ENCODE results near the gene IFI27L1. TPM values are rescaled to one million over a fixed set of nuclear protein-coding genes. Genes with fewer than 3 reads are reported as not detected.

The IFI27L1 gene
- total RNA-seq, 1 experiment from 2014 or later = 27.6 TPM

DNA sequence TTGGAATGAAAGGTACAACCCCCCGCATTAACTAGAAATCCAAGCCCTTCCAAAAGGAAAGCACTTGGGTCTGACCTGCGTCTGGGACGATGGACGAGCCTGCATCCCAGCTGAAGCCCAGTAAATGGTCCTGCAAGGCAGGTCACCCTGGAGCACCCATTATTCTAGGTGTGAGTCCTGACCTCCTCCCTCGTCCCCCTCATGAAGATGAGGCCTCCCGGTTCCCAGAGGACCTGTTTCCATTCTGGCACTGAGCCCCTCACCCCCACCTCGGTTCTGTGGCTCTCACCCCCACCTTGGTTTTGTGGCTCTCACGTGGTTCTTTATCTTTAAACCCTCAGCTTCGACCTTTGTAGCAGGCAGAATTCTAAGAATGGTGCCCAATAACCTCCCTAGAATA lies 36.7 kb downstream of the IFI27L1 start:
- Mint-ChIP-seq H3K27me3 (ENCODE audit: low read depth) (peaks cover 18% of the 10 kb centered on the region), H3K27ac (no peak overlapping the region), H3K4me1 (no peaks in the 10 kb centered on the region), H3K36me3 (no peaks in the 10 kb centered on the region), H3K9me3 (peaks cover 14% of the 10 kb centered on the region), H3K4me3 (no peak overlapping the region)
- POLR2A ChIA-PET = no interaction called here
- TF ChIP-seq, protein P1, sequence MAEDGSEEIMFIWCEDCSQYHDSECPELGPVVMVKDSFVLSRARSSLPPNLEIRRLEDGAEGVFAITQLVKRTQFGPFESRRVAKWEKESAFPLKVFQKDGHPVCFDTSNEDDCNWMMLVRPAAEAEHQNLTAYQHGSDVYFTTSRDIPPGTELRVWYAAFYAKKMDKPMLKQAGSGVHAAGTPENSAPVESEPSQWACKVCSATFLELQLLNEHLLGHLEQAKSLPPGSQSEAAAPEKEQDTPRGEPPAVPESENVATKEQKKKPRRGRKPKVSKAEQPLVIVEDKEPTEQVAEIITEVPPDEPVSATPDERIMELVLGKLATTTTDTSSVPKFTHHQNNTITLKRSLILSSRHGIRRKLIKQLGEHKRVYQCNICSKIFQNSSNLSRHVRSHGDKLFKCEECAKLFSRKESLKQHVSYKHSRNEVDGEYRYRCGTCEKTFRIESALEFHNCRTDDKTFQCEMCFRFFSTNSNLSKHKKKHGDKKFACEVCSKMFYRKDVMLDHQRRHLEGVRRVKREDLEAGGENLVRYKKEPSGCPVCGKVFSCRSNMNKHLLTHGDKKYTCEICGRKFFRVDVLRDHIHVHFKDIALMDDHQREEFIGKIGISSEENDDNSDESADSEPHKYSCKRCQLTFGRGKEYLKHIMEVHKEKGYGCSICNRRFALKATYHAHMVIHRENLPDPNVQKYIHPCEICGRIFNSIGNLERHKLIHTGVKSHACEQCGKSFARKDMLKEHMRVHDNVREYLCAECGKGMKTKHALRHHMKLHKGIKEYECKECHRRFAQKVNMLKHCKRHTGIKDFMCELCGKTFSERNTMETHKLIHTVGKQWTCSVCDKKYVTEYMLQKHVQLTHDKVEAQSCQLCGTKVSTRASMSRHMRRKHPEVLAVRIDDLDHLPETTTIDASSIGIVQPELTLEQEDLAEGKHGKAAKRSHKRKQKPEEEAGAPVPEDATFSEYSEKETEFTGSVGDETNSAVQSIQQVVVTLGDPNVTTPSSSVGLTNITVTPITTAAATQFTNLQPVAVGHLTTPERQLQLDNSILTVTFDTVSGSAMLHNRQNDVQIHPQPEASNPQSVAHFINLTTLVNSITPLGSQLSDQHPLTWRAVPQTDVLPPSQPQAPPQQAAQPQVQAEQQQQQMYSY (CRISPR knock-in tag; IDR thresholded peaks at IDR 0.05) = no peak
- TF ChIP-seq, protein P2, sequence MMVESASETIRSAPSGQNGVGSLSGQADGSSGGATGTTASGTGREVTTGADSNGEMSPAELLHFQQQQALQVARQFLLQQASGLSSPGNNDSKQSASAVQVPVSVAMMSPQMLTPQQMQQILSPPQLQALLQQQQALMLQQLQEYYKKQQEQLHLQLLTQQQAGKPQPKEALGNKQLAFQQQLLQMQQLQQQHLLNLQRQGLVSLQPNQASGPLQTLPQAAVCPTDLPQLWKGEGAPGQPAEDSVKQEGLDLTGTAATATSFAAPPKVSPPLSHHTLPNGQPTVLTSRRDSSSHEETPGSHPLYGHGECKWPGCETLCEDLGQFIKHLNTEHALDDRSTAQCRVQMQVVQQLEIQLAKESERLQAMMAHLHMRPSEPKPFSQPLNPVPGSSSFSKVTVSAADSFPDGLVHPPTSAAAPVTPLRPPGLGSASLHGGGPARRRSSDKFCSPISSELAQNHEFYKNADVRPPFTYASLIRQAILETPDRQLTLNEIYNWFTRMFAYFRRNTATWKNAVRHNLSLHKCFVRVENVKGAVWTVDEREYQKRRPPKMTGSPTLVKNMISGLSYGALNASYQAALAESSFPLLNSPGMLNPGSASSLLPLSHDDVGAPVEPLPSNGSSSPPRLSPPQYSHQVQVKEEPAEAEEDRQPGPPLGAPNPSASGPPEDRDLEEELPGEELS (CRISPR knock-in tag; IDR thresholded peaks at IDR 0.05) = no peak
- TF ChIP-seq, protein P3, sequence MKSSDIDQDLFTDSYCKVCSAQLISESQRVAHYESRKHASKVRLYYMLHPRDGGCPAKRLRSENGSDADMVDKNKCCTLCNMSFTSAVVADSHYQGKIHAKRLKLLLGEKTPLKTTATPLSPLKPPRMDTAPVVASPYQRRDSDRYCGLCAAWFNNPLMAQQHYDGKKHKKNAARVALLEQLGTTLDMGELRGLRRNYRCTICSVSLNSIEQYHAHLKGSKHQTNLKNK (CRISPR knock-in tag; IDR thresholded peaks at IDR 0.05) = no peak
- TF ChIP-seq FOXK1 (CRISPR knock-in tag; IDR thresholded peaks at IDR 0.05) (no peak), HMGA2 (CRISPR knock-in tag; IDR thresholded peaks at IDR 0.05) (no peak), SOX15 (CRISPR knock-in tag; IDR thresholded peaks at IDR 0.05) (no peak), NR2C2 (CRISPR knock-in tag; IDR thresholded peaks at IDR 0.05) (no peak), SMAD3 (CRISPR knock-in tag; IDR thresholded peaks at IDR 0.05; ENCODE audit: borderline replicate concordance) (no peak), MYBL2 (CRISPR knock-in tag; IDR thresholded peaks at IDR 0.05) (no peak), ZNF396 (CRISPR knock-in tag; IDR thresholded peaks at IDR 0.05; ENCODE audit: borderline replicate concordance) (no peak), NFATC4 (CRISPR knock-in tag; IDR thresholded peaks at IDR 0.05) (no peak)
- TF ChIP-seq, protein P4, sequence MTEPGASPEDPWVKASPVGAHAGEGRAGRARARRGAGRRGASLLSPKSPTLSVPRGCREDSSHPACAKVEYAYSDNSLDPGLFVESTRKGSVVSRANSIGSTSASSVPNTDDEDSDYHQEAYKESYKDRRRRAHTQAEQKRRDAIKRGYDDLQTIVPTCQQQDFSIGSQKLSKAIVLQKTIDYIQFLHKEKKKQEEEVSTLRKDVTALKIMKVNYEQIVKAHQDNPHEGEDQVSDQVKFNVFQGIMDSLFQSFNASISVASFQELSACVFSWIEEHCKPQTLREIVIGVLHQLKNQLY (CRISPR knock-in tag; IDR thresholded peaks at IDR 0.05) = no peak
- TF ChIP-seq, protein P5, sequence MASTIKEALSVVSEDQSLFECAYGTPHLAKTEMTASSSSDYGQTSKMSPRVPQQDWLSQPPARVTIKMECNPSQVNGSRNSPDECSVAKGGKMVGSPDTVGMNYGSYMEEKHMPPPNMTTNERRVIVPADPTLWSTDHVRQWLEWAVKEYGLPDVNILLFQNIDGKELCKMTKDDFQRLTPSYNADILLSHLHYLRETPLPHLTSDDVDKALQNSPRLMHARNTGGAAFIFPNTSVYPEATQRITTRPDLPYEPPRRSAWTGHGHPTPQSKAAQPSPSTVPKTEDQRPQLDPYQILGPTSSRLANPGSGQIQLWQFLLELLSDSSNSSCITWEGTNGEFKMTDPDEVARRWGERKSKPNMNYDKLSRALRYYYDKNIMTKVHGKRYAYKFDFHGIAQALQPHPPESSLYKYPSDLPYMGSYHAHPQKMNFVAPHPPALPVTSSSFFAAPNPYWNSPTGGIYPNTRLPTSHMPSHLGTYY (CRISPR knock-in tag; IDR thresholded peaks at IDR 0.05) = no peak
- TF ChIP-seq, protein P6, sequence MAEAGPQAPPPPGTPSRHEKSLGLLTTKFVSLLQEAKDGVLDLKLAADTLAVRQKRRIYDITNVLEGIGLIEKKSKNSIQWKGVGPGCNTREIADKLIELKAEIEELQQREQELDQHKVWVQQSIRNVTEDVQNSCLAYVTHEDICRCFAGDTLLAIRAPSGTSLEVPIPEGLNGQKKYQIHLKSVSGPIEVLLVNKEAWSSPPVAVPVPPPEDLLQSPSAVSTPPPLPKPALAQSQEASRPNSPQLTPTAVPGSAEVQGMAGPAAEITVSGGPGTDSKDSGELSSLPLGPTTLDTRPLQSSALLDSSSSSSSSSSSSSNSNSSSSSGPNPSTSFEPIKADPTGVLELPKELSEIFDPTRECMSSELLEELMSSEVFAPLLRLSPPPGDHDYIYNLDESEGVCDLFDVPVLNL (CRISPR knock-in tag; IDR thresholded peaks at IDR 0.05; ENCODE audit: borderline replicate concordance, low read depth) = no peak
- TF ChIP-seq, protein P7, sequence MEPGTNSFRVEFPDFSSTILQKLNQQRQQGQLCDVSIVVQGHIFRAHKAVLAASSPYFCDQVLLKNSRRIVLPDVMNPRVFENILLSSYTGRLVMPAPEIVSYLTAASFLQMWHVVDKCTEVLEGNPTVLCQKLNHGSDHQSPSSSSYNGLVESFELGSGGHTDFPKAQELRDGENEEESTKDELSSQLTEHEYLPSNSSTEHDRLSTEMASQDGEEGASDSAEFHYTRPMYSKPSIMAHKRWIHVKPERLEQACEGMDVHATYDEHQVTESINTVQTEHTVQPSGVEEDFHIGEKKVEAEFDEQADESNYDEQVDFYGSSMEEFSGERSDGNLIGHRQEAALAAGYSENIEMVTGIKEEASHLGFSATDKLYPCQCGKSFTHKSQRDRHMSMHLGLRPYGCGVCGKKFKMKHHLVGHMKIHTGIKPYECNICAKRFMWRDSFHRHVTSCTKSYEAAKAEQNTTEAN (CRISPR knock-in tag; IDR thresholded peaks at IDR 0.05) = no peak
- no peak for ATAC-seq
- DNase-seq (ENCODE audit: low spot score) = no peak
- CTCF ChIA-PET = interaction anchor here (1.0 to 1.9 kb wide), 2 partner anchors 14 to 19 kb away, joined by 3 to 6 read pairs; no protein-coding TSS in a partner anchor

Data from WTC11 (cell line).